ENCODE results near the gene MAP4.

DNA sequence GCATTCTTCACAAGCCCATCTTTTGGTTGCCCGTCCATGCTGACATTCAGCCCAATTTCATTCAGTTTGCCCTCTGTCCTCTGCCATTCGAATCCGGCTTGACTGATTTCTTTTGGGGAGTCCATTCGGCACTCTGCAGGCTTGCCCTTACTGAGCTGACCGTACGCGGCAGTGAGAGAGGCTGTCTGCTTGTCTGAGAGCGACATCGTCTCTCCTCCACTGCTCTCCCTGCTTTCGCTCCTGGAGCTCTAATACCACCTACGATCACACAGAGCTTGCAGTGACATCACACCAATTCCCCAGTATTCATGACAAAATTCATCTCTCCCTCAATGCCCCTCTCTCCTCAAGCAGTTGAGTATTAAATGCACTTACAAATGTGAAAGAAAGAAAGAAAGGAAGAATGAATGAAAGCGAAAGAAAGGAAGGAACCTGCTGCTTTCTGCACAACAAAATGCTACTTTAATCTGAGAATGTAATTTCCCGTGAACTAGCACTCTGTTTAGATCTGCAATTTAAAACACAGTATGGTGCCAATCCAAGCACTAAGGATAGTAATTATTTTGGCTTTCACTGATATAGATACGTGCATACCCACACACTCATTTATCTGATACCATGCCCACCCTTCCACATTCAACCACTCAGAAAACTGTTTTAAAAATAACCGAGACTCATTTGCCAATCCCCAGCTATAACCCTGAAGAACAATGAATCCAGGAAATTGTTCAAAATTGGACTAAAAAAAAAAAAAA, 123.8 kb downstream of the MAP4 start:
- no peak for TF ChIP-seq EZH2 (IDR thresholded peaks at IDR 0.05; ENCODE audit: low read length, missing control alignments)
- TF ChIP-seq, protein P1, sequence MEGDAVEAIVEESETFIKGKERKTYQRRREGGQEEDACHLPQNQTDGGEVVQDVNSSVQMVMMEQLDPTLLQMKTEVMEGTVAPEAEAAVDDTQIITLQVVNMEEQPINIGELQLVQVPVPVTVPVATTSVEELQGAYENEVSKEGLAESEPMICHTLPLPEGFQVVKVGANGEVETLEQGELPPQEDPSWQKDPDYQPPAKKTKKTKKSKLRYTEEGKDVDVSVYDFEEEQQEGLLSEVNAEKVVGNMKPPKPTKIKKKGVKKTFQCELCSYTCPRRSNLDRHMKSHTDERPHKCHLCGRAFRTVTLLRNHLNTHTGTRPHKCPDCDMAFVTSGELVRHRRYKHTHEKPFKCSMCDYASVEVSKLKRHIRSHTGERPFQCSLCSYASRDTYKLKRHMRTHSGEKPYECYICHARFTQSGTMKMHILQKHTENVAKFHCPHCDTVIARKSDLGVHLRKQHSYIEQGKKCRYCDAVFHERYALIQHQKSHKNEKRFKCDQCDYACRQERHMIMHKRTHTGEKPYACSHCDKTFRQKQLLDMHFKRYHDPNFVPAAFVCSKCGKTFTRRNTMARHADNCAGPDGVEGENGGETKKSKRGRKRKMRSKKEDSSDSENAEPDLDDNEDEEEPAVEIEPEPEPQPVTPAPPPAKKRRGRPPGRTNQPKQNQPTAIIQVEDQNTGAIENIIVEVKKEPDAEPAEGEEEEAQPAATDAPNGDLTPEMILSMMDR (conservative IDR thresholded peaks at IDR 0.05 in 1 of 2, IDR thresholded peaks at IDR 0.05 in 1 of 2; ENCODE audit: low read depth in 1 of 2, low read length in 2 of 2) = no peak

Data from fibroblast of lung (primary cell).